Activated CD4-positive, alpha-beta T cell treated with anti-CD3 and anti-CD28 coated beads for 1 hour (primary cell): ENCODE measurements around the gene CAMP.
"Not testable (repeated sequence)": the region's sequence is repeated elsewhere in the genome, so short reads cannot be mapped to it uniquely, and the experiment has no call there.

Experiments
- DNase-seq: peaks from one replicate; pipeline ENCODE4 v3.0.0-alpha.2; 2020

The CAMP gene

DNA sequence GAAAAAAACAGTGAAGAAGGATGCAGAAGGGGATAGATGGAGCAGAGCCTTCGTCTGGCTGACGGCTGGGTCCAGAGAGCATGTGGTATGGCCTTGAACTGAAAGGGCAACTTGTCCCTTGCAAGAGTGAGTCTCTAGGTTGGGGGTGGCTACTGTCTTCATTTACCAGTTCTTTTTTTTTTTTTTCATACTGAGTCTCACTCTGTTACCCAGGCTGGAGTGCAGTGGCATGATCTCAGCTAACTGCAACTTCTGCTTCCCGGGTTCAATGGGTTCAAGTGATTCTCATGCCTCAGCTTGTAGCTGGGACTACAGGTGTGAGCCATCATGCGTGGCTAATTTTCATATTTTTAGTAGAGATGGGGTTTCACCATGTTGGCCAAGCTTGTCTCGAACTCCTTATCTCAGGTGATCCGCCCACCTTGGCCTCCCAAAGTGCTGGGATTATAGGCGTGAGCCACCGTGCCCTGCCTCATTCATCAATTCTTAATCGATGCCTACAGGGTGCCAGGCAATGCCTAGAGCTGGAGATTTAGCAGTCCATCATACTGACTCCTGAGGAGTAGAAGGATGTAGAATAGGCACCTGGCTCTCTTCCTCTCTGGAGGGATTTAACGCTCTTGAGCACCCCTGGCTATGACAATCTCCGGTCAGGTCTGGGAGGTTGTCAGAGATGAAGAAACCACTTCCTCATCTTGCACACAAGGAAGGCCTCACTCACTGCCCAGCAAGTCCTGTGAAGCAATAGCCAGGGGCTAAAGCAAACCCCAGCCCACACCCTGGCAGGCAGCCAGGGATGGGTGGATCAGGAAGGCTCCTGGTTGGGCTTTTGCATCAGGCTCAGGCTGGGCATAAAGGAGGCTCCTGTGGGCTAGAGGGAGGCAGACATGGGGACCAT lies at the start of gene CAMP:
Gene CAMP, plus strand, starts transcription at position 880 of the 898 bp plus-strand sequence. Its CDS starts 17 bp downstream, at position 897.
- no peak for DNase-seq

DNA sequence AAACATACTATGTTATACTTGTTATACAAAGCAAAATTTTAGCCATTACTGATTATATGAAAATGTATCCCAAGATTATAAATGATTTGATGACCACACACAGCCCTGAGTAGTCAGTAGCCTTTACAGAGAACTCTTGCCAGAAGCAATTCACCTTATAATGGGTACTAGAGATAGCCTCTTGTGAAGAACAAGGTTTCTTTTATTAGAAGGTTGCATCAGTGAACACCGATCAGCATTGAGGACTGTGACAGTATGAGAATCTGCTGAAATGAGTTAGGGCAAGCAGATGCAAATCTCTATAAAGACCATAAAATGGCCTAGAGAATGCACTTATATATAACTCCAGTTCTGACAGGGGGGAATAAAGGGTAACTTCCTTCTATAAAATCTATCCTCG lies 45.2 kb upstream of the CAMP start:
- no peak for DNase-seq

DNA sequence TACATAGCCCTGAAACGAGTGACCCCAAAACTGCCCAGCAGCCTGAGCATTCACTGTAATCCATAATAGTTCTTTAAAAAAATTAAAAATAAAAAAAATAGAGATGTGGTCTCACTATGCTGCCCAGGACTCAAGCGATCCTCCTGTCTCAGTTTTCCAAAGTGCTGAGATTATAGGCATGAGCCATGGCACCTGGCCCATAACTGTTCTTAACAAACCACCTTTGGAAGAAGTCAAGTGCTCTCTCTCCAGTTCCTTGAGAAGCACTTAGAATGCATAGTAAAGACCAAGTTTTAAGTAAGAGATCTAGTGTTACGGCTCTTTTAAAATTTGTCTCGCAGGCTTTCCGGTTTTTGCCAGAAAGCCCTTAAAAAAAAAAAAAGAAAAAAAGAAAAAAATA lies 43.3 kb upstream of the CAMP start:
- no peak for DNase-seq

GRCh38 chr3:48180531-48181253 lies 42.6 kb upstream of the CAMP start:
- no peak for DNase-seq

DNA sequence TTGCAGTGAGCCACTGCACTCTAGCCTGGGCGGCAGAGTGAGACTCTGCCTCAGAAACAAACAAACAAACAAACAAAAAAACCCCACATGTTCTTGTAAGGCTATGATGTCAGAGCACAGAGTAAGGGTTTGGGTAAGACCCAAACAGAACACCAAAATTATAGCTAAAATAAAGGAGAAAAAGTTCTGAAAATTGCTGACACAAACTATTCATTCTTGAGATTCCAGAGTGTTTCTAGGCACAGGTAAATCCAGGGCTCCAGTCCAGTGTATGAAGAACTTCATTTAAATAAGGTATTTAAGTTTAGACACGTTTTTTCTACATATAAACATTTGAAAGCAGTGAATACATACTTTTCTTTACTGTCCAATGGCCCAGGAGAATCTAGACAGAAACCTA lies 39.0 kb upstream of the CAMP start:
- DNase-seq = no peak

DNA sequence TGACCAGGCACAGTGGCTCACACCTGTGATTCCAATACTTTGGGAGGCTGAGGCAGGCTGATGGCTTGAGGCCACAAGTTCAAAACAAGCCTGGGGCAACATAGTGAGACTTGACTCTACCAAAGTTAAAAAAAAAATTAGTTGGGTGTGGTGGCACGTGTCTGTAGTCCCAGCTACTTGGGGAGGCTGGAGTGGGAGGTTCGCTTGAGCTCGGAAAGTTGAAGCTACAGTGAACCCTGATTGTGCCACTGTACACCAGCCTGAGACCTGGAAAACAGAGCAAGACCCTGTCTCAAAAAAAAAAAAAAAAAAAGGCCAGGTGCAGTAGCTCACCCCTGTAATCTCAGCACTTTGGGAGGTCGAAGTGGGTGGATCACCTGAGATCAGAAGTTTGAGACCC lies 38.2 kb upstream of the CAMP start:
- DNase-seq = no peak

- no peak for DNase-seq
These were observed 36.5 kb upstream of the CAMP start for GRCh38 chr3:48186631-48187300.

DNA sequence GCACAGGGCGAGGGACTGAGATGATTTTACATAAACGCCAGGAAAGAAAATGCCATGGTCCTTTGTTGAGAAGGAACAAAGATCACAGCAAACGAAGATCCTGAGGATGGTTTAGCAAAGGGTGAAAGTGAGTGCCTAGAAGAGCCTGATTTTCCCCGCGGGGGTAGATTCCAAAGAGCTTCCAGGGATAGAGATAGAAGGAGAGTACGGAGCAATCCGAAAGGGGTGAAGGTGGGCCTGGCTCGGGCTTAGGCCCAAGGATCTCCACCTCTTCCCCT lies 36.1 kb upstream of the CAMP start:
- no peak for DNase-seq

GRCh38 chr3:48187579-48188265 lies 35.6 kb upstream of the CAMP start:
- DNase-seq = no peak

- DNase-seq = peak; percentile 87
These were observed 34.8 kb upstream of the CAMP start, which contains the start of gene CDC25A for GRCh38 chr3:48188266-48189201. CDC25A (minus strand) TSS chr3:48188417; CDS start chr3:48187947, 470 bp downstream.

GRCh38 chr3:48189321-48189720 lies 34.0 kb upstream of the CAMP start:
- DNase-seq = no peak

DNA sequence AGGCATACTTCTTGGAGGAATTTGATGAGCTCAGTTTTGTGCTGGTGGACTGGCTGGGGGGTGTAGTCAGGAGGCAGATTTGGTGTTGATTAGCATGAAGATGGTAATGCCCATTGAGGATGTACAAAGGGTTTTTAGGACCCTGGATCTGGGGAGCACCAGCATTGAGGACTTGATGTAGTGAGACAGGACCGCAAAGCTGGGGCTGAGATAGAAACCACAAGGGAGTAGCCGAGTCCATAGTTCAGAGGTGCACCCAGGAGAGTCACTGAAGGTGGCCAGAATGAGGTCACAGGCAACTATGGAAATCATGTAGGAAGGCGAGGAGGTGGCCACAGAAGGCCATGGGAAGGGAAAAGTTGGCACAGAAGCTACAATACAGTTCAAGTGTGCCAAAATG lies 32.4 kb upstream of the CAMP start:
- DNase-seq = no peak

DNA sequence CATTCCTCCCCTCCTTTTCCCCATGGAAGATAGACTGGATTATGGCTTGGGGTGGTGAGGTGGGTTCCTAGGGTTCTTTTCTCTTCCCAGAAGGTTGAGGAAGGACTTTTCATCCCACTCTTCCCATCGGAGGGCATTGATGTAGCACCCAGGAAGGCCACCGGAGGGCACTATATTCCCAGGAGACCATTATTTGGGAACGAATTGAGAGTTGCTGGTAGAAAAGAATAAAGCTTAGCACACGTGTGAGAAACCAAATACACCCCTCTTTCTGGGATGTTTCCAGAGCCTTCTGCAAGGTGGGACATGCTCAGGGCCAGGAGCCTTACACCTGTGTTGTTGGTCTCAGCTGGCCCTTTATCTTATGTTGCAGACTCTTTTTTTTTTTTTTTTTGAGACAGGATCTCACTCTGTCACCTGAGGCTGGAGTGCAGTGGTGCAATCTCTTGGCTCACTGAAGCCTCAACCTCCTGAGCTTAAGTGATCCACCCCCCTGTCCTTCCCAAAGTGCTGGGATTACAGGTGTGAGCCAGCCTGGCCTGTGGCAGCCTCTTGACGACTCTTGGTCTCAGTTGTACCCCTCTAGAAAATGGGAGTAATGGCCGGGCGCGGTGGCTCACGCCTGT lies 28.7 kb upstream of the CAMP start:
- no peak for DNase-seq

- no peak for DNase-seq
These were observed 26.7 kb upstream of the CAMP start for GRCh38 chr3:48196611-48197010.

DNA sequence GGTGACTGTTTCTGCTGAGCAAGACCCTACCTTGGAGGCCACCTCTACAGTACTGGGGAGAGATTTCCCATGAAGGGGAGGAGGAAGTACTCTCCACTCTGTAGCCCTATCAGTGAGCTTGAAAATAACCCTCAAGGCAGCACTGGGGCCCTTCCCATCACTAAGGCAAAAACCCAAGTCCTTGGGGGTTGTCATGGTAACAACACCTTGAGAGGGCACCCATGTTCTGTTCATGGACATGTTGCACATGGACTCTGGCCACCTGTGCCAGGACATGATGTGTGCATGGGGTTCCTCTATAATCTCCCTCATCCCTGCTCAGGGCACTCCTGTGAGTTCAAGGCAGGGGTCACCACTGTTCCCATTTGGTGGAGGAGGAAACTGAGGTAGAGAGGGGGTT lies 24.2 kb upstream of the CAMP start:
- no peak for DNase-seq

- no peak for DNase-seq
These were observed 20.7 kb upstream of the CAMP start for GRCh38 chr3:48202632-48203031.

DNA sequence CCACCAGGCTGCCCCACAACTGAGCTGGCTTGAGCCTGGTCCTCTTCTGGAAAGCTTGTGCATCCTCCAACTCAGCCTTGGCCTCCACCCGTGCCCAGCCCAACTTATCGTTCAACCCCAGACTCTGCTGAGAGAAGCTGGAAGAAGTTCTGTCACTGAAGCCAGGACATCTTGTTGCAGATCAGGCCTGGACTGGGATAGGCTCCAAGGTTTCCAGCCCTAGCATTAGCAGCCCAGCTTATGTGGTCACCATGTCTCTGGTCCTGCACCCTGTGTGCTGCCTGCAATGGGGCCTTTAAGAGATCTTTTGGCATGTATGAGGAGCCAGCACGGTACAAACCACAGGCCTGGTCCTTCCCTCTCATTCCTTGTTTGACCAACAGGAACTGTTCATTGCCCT lies 15.2 kb upstream of the CAMP start:
- no peak for DNase-seq

GRCh38 chr3:48209445-48209844 lies 13.8 kb upstream of the CAMP start:
- no peak for DNase-seq

DNA sequence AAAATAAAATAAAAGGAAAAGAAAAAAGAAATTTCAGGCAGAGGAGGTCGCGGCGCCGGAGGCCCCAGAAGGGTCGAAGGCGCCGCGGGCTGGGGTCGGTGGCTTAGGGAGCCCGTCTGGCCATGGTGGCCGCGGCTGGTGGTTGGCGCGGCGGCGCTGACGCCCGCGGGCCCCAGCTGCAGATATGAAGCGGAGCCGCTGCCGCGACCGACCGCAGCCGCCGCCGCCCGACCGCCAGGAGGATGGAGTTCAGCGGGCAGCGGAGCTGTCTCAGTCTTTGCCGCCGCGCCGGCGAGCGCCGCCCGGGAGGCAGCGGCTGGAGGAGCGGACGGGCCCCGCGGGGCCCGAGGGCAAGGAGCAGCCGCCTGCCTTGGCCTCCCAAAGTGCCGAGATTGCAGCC lies 12.8 kb upstream of the CAMP start:
- DNase-seq = not testable (repeated sequence)

DNA sequence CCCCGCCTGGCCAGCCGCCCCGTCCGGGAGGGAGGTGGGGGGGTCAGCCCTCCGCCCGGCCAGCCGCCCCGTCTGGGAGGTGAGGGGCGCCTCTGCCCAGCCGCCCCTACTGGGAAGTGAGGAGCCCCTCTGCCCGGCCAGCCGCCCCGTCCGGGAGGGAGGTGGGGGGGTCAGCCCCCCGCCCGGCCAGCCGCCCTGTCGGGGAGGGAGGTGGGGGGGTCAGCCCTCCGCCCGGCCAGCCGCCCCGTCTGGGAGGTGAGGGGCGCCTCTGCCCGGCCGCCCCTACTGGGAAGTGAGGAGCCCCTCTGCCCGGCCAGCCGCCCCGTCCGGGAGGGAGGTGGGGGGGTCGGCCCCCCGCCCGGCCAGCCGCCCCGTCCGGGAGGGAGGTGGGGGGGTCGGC lies 11.5 kb upstream of the CAMP start:
- DNase-seq = not testable (repeated sequence)

- no peak for DNase-seq
These were observed 9.1 kb upstream of the CAMP start for GRCh38 chr3:48214225-48214624.

GRCh38 chr3:48215019-48215418 lies 8.3 kb upstream of the CAMP start:
- no peak for DNase-seq
